Right lobe of liver (tissue), 6 donors: ENCODE results near the gene CPLX1. TPM values are rescaled to one million over a fixed set of nuclear protein-coding genes. Genes with fewer than 3 reads are reported as not detected.

Source experiments
- ATAC-seq, 4 donors: fragments of 200-7000 bp; cut with Tn5 transposase; one replicate each; pipeline ENCODE4 v1.9.1; 2020; ENCODE audit warnings: mild to moderate bottlenecking in 4 of 4, moderate library complexity in 4 of 4
- DNase-seq, 3 donors: peaks; one replicate each; pipeline ENCODE4 v3.0.0-alpha.2; 2020
- H3K27ac ChIP-seq, 3 donors: fragments of 200-600 bp; one replicate each; pipeline ENCODE4 v1.8.0; 2022
- H3K27me3 ChIP-seq, 2 donors: fragments of 200-600 bp; one replicate each; pipeline ENCODE4 v1.8.0; 2022
- H3K36me3 ChIP-seq, 4 donors: fragments of 200-600 bp; sonication (generic) in 1 of 4; one replicate each; pipeline versions ENCODE4 v1.5.1 to v1.8.0; 2017 to 2022; ENCODE audit warnings: control low read depth in 1 of 4
- H3K4me1 ChIP-seq, 4 donors: fragments of 200-600 bp; sonication (generic) in 1 of 4; one replicate each; pipeline versions ENCODE4 v1.5.1 to v1.8.0; 2017 to 2022; ENCODE audit warnings: control low read depth in 1 of 4
- H3K4me3 ChIP-seq, 3 donors: fragments of 200-600 bp; one replicate each; pipeline ENCODE4 v1.8.0; 2022
- H3K9me3 ChIP-seq, 4 donors: fragments of 200-600 bp; sonication (generic) in 1 of 4; one replicate each; pipeline versions ENCODE4 v1.5.1 to v1.8.0; 2017 to 2022; ENCODE audit warnings: control low read depth in 1 of 4
- CTCF ChIP-seq, 4 donors: fragments of 200-600 bp in 3 of 4; fragments of 450-650 bp in 1 of 4; IDR thresholded peaks; one replicate each; pipeline versions ENCODE4 v1.5.1 to v1.8.0; 2016 to 2022; ENCODE audit warnings: antibody characterized with exemption in 4 of 4, mild to moderate bottlenecking in 2 of 4
- POLR2A ChIP-seq: fragments of 450-650 bp; IDR thresholded peaks from one replicate; pipeline ENCODE4 v1.6.1; 2017; ENCODE audit warnings: antibody characterized with exemption, mild to moderate bottlenecking
- WGBS: methylation state at CpG from one replicate; pipeline ENCODE4 v1.1.6; 2018; ENCODE audit warnings: low coverage, low lambda C conversion rate; ENCODE audit not compliant: insufficient coverage; ENCODE audit errors: missing lambda C conversion rate; 5-methylcytosine and 5-hydroxymethylcytosine counted together
- intact Hi-C, 2 donors: fragments of 100-400 bp; cut with DNase I; formaldehyde crosslinking; loops; one replicate each; pipeline versions ENCODE4 v1.11.2 to v1.14.1; 2022
- total RNA-seq, 6 experiments: library from RNA; depleted of rRNA in 2 of 6; stranded (reverse); fragments of >200 nt in 2 of 6; fragmentation: NEBNext Ultra II Directional in 3 of 6; extraction: Animal tissue kit (Norgen Biotek cat#: 25700) in 3 of 6; gene quantifications; one replicate each; pipeline versions ENCODE4 v1.1.0 to v1.2.4, GENCODE V29; 2016 to 2023
- donor health status: DM: no; HTN: yes; CAD: no.
- donor health status: DM: no; HTN: no; CAD: no.
- donor health status: DM: no; HTN: no; CAD: no.
- donor health status: DM: no; HTN: yes; CAD: no.
- donor health status: DM: no; HTN: yes; CAD: no.

Gene CPLX1
- total RNA-seq, 6 experiments from 2014 or later, result 0.86 to 3.7 (median 2.4) TPM

GRCh38 chr4:815464-816146 lies 10.3 kb downstream of the CPLX1 start:
- Histone ChIP-seq H3K9me3 (no peaks in the 10 kb centered on the region), H3K36me3 (no peaks in the 10 kb centered on the region), H3K4me3 (no peak overlapping the region), H3K27me3 (no peaks in the 10 kb centered on the region), H3K27ac (no peak overlapping the region), H3K4me1 (peaks cover 0 to 13% (median 2%) of the 10 kb centered on the region in 4 donors)
- DNase-seq (peak in 1 of 3 donors; percentile 56), ATAC-seq (peak; percentile 74 to 88 (median 82))
- intact Hi-C loops, result no loop called here
- 13% methylated on average over 10 of the region's 11 CpGs for WGBS
- TF ChIP-seq CTCF (IDR thresholded peaks at IDR 0.05), result no peak
- TF ChIP-seq POLR2A, result no peak

GRCh38 chr4:814312-814850 lies 11.5 kb downstream of the CPLX1 start:
- DNase-seq, result peak in 1 of 3 donors; percentile 31
- H3K27me3 ChIP-seq, result no peaks in the 10 kb centered on the region

GRCh38 chr4:813900-814299 lies 12.0 kb downstream of the CPLX1 start:
- DNase-seq (peak in 1 of 3 donors; percentile 27), ATAC-seq (no peak)
- H3K27me3 ChIP-seq, result no peaks in the 10 kb centered on the region
- no peak overlapping the region for H3K4me3 ChIP-seq
- TF ChIP-seq POLR2A, result no peak
- TF ChIP-seq CTCF (IDR thresholded peaks at IDR 0.05), result no peak
- intact Hi-C loops, result no loop called here
- WGBS, result 58% methylated on average over 9 of the region's 10 CpGs
- H3K9me3 ChIP-seq, result no peaks in the 10 kb centered on the region
- peaks cover 0 to 13% (median 2%) of the 10 kb centered on the region in 4 donors for H3K4me1 ChIP-seq
- no peak overlapping the region for H3K27ac ChIP-seq
- no peaks in the 10 kb centered on the region for H3K36me3 ChIP-seq

More at GRCh38 chr4:814312-814850, 11.5 kb downstream of the CPLX1 start:
- H3K36me3 ChIP-seq, result no peaks in the 10 kb centered on the region
- no peaks in the 10 kb centered on the region for H3K9me3 ChIP-seq
- no peak overlapping the region for H3K4me3 ChIP-seq
- 88% methylated on average over 6 of the region's 14 CpGs for WGBS
- TF ChIP-seq POLR2A, result no peak
- TF ChIP-seq CTCF (IDR thresholded peaks at IDR 0.05), result no peak
- H3K4me1 ChIP-seq, result peaks cover 0 to 13% (median 2%) of the 10 kb centered on the region in 4 donors
- H3K27ac ChIP-seq, result no peak overlapping the region
- no peak for ATAC-seq
- intact Hi-C loops, result no loop called here

- 81% methylated on average over 14 of the region's 30 CpGs for WGBS
- no peaks in the 10 kb centered on the region for H3K9me3 ChIP-seq
- ATAC-seq, result peak in 1 of 4 donors; percentile 26
- H3K27me3 ChIP-seq, result no peaks in the 10 kb centered on the region
- H3K27ac ChIP-seq, result no peak overlapping the region
- no peaks in the 10 kb centered on the region for H3K4me1 ChIP-seq
- peak in 1 of 3 donors; percentile 31 for DNase-seq
- H3K4me3 ChIP-seq, result no peak overlapping the region
- no peak for TF ChIP-seq POLR2A
- TF ChIP-seq CTCF (IDR thresholded peaks at IDR 0.05), result no peak
- H3K36me3 ChIP-seq, result no peaks in the 10 kb centered on the region
- intact Hi-C loops, result no loop called here
Observed at GRCh38 chr4:808860-809570, 16.9 kb downstream of the CPLX1 start.
